Keratinocyte (primary cell): ENCODE results near the gene CCND2. TPM values are rescaled to one million over a fixed set of nuclear protein-coding genes. Genes with fewer than 3 reads are reported as not detected.

ENCODE experiments used
- DNase-seq: peaks from one replicate; pipeline ENCODE4 v3.0.0-alpha.2; 2011; ENCODE audit warnings: low read depth, missing footprints, low spot score
- FAIRE-seq: peaks from 2 replicates; lab custom pipeline; 2011; peaks lifted over from hg19 to GRCh38; lab: Jason Lieb, UNC
- H2AFZ ChIP-seq: 2 replicates; pipeline ENCODE4 v1.6.0; 2012; ENCODE audit warnings: low read length, control low read depth, inconsistent platforms; ENCODE audit not compliant: control insufficient read depth
- H3K27ac ChIP-seq: 2 replicates; pipeline ENCODE4 v1.5.1; 2011; ENCODE audit warnings: low read length; ENCODE audit not compliant: control insufficient read depth, insufficient read depth
- H3K27me3 ChIP-seq: 3 replicates; pipeline ENCODE4 v1.6.0; 2011; ENCODE audit warnings: low read length; ENCODE audit not compliant: control insufficient read depth, insufficient read depth; ENCODE audit errors: extremely low read depth
- H3K36me3 ChIP-seq, 2 experiments: 2 replicates in 1 of 2; 3 replicates in 1 of 2; pipeline ENCODE4 v1.5.1; 2011; ENCODE audit warnings: low read length in 2 of 2, mild to moderate bottlenecking in 1 of 2; ENCODE audit not compliant: control insufficient read depth in 2 of 2, insufficient read depth in 2 of 2; ENCODE audit errors: extremely low read depth in 1 of 2
- H3K4me1 ChIP-seq: 3 replicates; pipeline ENCODE4 v1.5.1; 2011; ENCODE audit warnings: low read length; ENCODE audit not compliant: control insufficient read depth, insufficient read depth; ENCODE audit errors: extremely low read depth
- H3K4me2 ChIP-seq: 3 replicates; pipeline ENCODE4 v1.6.0; 2011; ENCODE audit warnings: low read depth, low read length; ENCODE audit not compliant: control insufficient read depth, insufficient read depth; ENCODE audit errors: extremely low read depth
- H3K4me3 ChIP-seq, 3 experiments: fragments of 200-600 bp in 1 of 3; sonication (generic) in 1 of 3; 2 replicates in 2 of 3; 3 replicates in 1 of 3; pipeline ENCODE4 v1.5.1; 2011 to 2016; ENCODE audit warnings: low read length in 3 of 3, mild to moderate bottlenecking in 3 of 3, control low read depth in 2 of 3, inconsistent platforms in 1 of 3, low read depth in 1 of 3, mixed read lengths in 1 of 3, mixed run types in 1 of 3, moderate library complexity in 1 of 3; ENCODE audit not compliant: control insufficient read depth in 2 of 3, insufficient read depth in 2 of 3; ENCODE audit errors: extremely low read depth in 1 of 3
- H3K79me2 ChIP-seq: 2 replicates; pipeline ENCODE4 v1.6.0; 2012; ENCODE audit warnings: low read length; ENCODE audit not compliant: control insufficient read depth, insufficient read depth
- H3K9ac ChIP-seq: 3 replicates; pipeline ENCODE4 v1.6.0; 2011; ENCODE audit warnings: low read length; ENCODE audit not compliant: control insufficient read depth, insufficient read depth; ENCODE audit errors: extremely low read depth
- H3K9me1 ChIP-seq: 3 replicates; pipeline ENCODE4 v1.6.0; 2011; ENCODE audit warnings: low read length; ENCODE audit not compliant: control insufficient read depth, insufficient read depth; ENCODE audit errors: extremely low read depth
- H3K9me3 ChIP-seq: 2 replicates; pipeline ENCODE4 v1.5.1; 2012; ENCODE audit warnings: low read depth, low read length; ENCODE audit not compliant: control insufficient read depth
- H4K20me1 ChIP-seq: 3 replicates; pipeline ENCODE4 v1.6.0; 2011; ENCODE audit warnings: low read length; ENCODE audit not compliant: control insufficient read depth, insufficient read depth; ENCODE audit errors: extremely low read depth
- CTCF ChIP-seq, 3 experiments: IDR thresholded peaks in 1 of 3; conservative IDR thresholded peaks in 1 of 3; optimal IDR thresholded peaks in 1 of 3; 2 replicates in 2 of 3; 3 replicates in 1 of 3; pipeline versions ENCODE3 to v1.5.1; 2011; ENCODE audit warnings: low read length in 3 of 3, mild to moderate bottlenecking in 3 of 3, moderate library complexity in 2 of 3, control low read depth in 1 of 3, inconsistent platforms in 1 of 3; ENCODE audit not compliant: insufficient read depth in 2 of 3; ENCODE audit errors: extremely low read depth in 1 of 3
- EZH2 ChIP-seq: IDR thresholded peaks from one replicate; pipeline ENCODE4 v1.6.1; 2012; ENCODE audit warnings: inconsistent platforms, mild to moderate bottlenecking, low read length, moderate library complexity
- dilution Hi-C: fragments of 300-500 bp; cut with MboI; formaldehyde crosslinking; loops from one replicate; pipeline ENCODE4 v1.7.0; 2020; ENCODE audit warnings: low sequenced_read_pairs; ENCODE audit not compliant: extremely low pct_ligation_motif_present
- polyA plus RNA-seq, 5 experiments: library from polyadenylated mRNA; depleted of rRNA in 3 of 5; stranded (reverse) in 3 of 5; stranded (forward) in 1 of 5; unstranded in 1 of 5; fragments of >200 nt; gene quantifications; 1 replicate in 1 of 5; 2 replicates in 3 of 5; 3 replicates in 1 of 5; pipeline versions ENCODE4 v1.2.1 to v1.2.3, GENCODE V29; 2011 to 2012; ENCODE audit warnings: missing spikeins in 2 of 5, low read depth in 1 of 5, low replicate concordance in 1 of 5

The CCND2 gene
- polyA plus RNA-seq, 1 donor (not counting 4 experiments of a cell fraction or from before 2014, with no cell fraction given), result 324 TPM

DNA sequence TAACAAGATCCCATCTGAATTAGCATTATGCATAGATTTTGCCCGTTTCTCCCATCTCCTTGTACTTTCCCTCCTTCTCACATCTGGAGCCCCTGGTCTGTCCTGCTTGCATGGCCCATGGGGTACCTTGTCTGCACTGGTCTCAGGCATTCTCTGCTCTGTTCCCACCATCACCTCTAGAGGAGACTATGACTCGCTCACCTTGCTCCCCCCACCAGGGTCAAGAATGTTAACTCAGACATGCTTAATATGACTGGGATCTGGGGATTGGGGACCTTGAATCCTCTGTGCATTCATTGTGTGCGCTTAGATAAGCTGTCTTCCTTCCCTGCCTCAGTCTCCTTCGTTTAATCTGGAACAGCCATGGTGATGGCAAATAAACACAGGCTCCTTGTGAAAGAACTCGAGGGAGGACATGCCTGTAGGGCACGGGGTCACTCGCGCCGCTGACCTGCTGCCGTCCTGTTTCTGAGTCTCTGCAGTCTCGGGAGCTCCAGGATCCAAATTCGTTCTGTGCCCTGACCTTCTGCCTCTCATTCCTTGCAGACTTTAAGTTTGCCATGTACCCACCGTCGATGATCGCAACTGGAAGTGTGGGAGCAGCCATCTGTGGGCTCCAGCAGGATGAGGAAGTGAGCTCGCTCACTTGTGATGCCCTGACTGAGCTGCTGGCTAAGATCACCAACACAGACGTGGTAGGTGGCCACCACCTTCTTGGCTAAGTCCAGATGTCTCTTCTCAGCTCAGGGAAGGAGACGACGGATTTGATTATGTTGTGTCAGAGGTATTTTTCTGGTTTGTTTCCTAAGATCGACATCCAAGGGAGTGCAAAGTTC lies 15.0 kb downstream of the CCND2 start:
- H3K4me1 ChIP-seq, result no peaks in the 10 kb centered on the region
- no peak overlapping the region for H3K4me3 ChIP-seq
- peaks cover 76 to 95% of the 10 kb centered on the region in 2 experiments for H3K36me3 ChIP-seq
- H3K9me1 ChIP-seq, result peaks cover 7% of the 10 kb centered on the region
- H3K4me2 ChIP-seq, result no peak overlapping the region
- H3K27ac ChIP-seq, result no peak overlapping the region
- no peak overlapping the region for H3K9ac ChIP-seq
- dilution Hi-C loops, result no loop called here
- H3K79me2 ChIP-seq, result peaks cover 97% of the 10 kb centered on the region
- H4K20me1 ChIP-seq, result peaks cover 88% of the 10 kb centered on the region
- H2AFZ ChIP-seq, result no peak overlapping the region
- TF ChIP-seq EZH2 (no peak), CTCF (optimal IDR thresholded peaks at IDR 0.05 in 1 of 3, IDR thresholded peaks at IDR 0.05 in 1 of 3, conservative IDR thresholded peaks at IDR 0.05 in 1 of 3; ENCODE audit: extremely low read depth in 1 of 3, insufficient read depth in 2 of 3, low read length in 3 of 3) (no peak)
- FAIRE-seq (no peak), DNase-seq (no peak)
- H3K9me3 ChIP-seq, result no peaks in the 10 kb centered on the region
- H3K27me3 ChIP-seq, result no peaks in the 10 kb centered on the region

DNA sequence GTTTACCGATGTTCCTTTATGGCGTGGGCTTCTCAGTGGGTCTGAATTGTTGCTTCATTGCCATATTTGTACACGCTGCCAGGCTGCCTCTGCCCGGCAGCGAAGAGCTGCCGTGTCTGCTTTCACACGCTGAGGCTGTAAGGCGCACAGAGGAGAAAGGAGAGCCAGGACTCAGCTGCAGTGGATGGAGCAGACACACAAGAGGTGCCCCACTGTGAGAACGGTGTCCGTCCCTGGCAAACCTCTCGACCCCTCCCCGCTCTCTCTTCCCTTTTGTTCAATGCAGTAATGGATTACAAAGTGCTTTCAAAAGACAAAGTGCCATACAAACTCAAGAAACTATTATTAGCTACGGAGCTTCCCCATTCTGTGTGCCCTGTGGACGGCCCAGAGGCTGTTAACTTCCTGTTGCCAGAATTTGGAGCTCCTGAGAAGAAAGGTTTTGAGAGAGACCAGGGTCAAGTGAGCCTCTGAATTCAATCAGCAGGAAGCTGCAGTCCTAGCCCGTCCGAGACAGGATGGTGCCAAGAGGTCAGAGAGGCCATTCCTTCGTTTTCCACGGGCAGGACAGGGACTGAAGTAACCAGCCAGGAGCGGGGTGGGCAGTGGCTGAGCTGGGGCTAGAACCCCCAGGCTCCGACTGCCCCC lies 15.8 kb downstream of the CCND2 start:
- DNase-seq (no peak), FAIRE-seq (no peak)
- H3K79me2 ChIP-seq, result peaks cover 97% of the 10 kb centered on the region
- H3K27me3 ChIP-seq, result no peaks in the 10 kb centered on the region
- H3K9me1 ChIP-seq, result peaks cover 7% of the 10 kb centered on the region
- peaks cover 82% of the 10 kb centered on the region for H4K20me1 ChIP-seq
- peaks cover 72 to 91% of the 10 kb centered on the region in 2 experiments for H3K36me3 ChIP-seq
- H2AFZ ChIP-seq, result no peak overlapping the region
- H3K4me2 ChIP-seq, result no peak overlapping the region
- no peak overlapping the region for H3K9ac ChIP-seq
- H3K27ac ChIP-seq, result no peak overlapping the region
- H3K9me3 ChIP-seq, result no peaks in the 10 kb centered on the region
- H3K4me1 ChIP-seq, result no peaks in the 10 kb centered on the region
- TF ChIP-seq EZH2 (no peak), CTCF (optimal IDR thresholded peaks at IDR 0.05 in 1 of 3, IDR thresholded peaks at IDR 0.05 in 1 of 3, conservative IDR thresholded peaks at IDR 0.05 in 1 of 3; ENCODE audit: extremely low read depth in 1 of 3, insufficient read depth in 2 of 3, low read length in 3 of 3) (no peak)
- dilution Hi-C loops, result no loop called here
- H3K4me3 ChIP-seq, result no peak overlapping the region
